ENCODE measurements around the gene CCDC7.
"Not testable (repeated sequence)": the region's sequence is repeated elsewhere in the genome, so short reads cannot be mapped to it uniquely, and the experiment has no call there.

Gene CCDC7

DNA sequence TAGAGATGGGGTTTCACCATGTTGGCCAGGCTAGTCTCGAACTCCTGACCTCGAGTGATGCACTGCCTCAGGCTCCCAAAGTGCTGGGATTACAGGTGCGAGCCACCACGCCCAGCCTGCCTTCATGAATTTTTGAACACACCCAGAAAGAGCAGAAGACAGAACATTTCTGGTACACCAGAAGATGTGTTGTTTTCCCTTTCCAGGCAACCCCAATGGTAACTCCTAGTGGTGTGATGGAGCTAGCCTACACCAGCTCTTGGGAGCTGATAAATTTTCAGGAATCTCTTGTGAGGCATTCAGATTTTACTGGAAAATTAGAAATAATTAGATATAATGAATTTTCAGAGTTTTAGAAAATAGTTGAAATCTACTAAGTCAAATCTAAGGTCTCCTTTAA is 904 bp upstream of the CCDC7 start:
- H3K4me3 ChIP-seq (ENCODE audit: low read depth, low read length) = peak overlapping the region; percentile 95
- DNase-seq (ENCODE audit: low read depth) = no peak

DNA sequence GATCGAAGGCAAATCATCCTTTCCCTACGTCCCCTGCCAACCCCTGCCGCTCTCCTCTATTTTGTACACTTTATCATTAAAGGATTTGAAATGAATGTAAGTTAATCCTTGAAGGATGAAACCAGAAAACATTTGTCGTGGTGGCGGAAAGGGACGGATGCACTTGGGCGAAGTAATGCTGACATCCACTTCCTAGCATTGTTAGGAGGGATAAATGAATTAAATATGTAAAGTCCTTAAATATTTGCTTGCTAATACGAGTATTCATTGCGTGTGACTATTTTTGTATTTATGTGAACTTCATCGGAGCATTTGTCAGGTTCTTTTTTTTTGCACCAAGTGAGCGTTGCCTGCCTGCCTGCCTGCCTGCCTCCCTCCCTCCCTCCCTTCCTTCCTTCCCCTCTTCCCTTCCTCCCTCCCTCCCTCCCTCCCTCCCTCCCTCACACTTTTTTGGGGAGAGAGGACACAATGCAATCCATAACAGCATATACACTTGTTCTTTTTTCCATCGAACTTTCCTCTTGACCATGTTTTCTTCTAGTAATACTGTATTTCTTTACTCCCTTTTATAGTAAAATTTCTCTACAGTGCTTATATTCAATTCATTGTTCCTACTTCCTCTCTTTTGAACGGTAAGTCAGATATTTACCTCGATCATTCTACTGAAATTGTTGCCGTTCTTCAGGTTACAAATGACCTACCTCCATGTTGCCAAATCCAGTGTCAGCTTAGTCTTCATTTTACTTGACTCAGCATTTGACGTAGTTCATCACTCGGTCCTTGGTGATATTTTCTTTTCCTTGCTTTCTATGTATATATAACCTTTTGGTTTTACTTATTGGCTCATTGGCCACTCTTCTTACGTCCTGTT is 831 bp downstream of the CCDC7 start:
- DNase-seq (ENCODE audit: low read depth) = no peak

DNA sequence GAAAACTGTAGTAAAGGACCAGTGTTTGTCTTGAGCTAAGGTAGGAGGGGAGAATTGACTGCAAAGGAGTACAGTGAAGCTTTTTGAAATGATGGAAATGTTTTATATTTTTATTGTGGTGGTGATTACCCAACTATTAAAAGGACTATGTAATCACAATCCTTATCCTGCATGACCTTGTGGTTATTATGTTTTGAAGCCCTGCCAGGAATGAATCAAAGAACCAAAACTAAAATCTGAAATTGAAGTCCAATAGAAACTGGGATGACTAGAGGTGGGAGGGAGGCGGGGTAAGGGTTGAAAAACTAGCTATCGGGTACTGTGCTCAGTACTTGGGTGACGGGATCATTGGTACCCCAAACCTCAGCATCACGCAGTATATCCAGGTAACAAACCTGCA is 8.2 kb downstream of the CCDC7 start:
- DNase-seq (ENCODE audit: low read depth) = no peak
- no peak overlapping the region for H3K4me3 ChIP-seq (ENCODE audit: low read depth, low read length)

More for the DNA sequence above, 831 bp downstream of the CCDC7 start:
- H3K4me3 ChIP-seq (ENCODE audit: low read depth, low read length) = peak overlapping the region; percentile 95

DNA sequence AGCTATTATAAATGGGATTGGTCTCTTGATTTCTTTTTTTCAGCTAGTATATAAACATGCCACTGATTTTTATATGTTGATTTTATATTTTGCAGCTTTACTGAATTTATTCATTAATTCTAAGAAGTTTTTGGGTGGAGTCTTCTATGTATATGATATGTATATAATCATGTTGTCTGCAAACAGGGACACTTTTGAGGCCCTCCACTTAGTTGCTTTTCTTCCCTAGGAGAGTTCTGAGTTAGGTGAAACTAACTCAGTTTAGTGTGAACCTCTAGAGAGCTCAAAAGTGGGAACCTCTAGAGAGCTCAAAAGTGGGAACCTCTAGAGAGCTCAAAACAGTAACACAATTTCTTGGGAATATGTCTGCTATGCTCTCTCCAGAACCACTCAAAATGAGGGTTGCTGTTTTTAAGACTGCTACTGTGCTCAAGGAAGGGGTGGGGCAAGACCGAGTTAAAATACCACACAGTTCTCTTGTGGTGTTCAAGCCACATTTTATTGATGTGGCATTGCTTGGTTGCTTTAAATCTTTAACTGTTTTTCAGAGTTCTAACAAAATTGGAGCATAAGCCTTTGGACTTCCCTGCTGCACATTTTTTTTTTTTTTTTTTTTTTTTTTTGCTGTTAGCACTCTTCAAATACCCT is 13.2 kb downstream of the CCDC7 start:
- DNase-seq (ENCODE audit: low read depth) = no peak
- H3K4me3 ChIP-seq (ENCODE audit: low read depth, low read length) = no peak overlapping the region

DNA sequence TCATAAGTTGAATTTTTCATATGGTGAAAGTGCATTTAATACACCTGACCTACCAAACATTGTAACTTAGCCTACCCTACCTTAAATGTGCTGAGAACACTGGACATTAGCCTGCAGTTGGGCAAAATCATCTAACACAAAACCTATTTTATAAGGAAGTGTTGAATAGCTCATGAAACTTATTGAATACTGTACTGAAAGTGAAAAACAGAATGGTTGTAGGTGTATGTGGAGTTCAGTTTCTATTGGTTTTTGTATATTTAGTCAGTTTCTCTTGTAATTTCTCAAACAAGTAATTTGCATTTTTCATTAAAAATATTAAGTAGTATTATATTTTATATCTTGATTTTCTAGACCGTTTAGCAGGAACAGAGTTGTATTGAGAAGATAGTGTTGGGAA is 15.3 kb downstream of the CCDC7 start:
- DNase-seq (ENCODE audit: low read depth) = no peak
- no peak overlapping the region for H3K4me3 ChIP-seq (ENCODE audit: low read depth, low read length)

DNA sequence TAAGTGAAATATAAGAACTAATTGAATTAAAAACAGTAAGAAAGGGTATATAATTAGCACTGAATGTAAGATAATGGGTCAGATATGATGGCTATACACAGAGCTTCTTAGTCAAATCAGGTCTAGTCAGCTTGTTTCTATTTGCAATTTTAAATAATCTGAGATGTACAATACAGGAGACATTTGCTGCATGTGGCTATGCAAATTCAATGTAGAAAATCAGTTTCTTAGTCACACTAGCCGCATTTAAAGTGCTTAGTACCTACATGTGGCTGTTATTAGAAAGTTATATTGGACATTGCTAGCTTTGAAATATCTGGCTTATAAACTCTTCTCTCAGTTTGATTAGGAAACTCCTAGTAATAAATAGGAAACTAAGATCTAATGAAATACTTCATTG is 25.3 kb downstream of the CCDC7 start:
- H3K4me3 ChIP-seq (ENCODE audit: low read depth, low read length) = no peak overlapping the region
- no peak for DNase-seq (ENCODE audit: low read depth)

DNA sequence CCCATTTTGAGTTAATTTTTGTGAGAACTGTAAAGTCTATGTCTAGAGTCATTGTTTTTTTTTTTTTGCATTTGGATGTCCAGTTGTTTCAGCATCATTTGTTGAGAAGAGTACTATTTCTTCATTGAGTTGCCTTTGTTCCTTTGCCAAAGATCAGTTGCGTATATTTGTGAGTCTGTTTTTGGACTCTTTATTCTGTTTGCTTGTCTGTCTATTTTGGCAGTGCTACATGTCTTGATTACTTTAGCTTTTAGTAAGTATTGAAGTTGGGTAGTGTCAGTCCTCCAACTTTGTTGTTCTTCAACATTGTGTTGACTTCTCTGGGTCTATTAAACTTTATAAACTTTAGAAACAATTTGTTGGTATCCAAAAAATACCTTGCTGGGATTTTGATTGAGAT is 31.6 kb downstream of the CCDC7 start:
- H3K4me3 ChIP-seq (ENCODE audit: low read depth, low read length) = no peak overlapping the region
- no peak for DNase-seq (ENCODE audit: low read depth)

DNA sequence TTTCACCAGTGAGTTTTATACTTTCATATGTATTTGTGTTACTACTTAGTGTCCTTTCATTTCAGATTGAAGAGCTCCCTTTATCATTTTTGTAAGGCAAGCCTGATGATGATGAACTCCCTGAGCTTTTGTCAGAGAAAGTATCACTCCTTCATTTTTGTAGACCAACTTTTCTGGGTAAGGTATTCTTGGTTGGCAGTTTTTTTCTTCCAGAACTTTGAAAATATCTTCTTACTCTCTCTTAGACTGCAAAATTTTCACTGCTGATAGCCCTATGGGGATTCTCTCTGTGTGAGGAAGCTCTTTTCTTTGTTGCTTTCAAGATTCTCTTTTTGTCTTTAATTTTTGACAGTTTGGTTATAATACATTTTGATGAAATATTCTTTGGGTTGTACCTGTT is 35.7 kb downstream of the CCDC7 start:
- no peak for DNase-seq (ENCODE audit: low read depth)
- no peak overlapping the region for H3K4me3 ChIP-seq (ENCODE audit: low read depth, low read length)

DNA sequence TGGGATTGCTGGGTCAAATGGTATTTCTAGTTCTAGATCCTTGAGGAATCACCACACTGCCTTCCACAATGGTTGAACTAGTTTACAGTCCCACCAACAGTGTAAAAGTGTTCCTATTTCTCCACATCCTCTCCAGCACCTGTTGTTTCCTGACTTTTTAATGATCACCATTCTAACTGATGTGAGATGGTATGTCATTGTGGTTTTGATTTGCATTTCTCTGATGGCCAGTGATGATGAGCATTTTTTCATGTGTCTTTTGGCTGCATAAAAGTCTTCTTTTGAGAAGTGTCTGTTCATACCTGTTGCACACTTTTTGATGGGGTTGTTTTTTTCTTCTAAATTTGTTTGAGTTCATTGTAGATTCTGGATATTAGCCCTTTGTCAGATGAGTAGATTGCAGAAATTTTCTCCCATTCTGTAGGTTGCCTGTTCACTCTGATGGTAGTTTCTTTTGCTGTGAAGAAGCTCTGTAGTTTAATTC is 37.1 kb downstream of the CCDC7 start:
- not testable (repeated sequence) for DNase-seq (ENCODE audit: low read depth); H3K4me3 ChIP-seq (ENCODE audit: low read depth, low read length)

DNA sequence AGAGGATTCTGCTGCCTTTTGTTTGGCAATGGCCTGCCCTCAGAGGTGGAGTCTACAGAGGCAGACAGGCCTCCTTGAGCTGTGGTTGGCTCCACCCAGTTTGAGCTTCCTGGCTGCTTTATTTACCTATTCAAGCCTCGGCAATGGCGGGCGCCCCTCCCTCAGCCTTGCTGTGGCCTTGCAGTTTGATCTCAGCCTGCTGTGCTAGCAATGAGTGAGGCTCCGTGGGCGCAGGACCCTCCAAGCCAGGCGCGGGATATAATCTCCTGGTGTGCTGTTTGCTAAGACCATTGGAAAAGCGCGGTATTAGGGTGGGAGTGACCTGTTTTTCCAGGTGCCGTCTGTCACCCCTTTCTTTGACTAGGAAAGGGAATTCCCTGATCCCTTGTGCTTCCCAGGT is 42.1 kb downstream of the CCDC7 start:
- H3K4me3 ChIP-seq (ENCODE audit: low read depth, low read length); DNase-seq (ENCODE audit: low read depth): not testable (repeated sequence)

DNA sequence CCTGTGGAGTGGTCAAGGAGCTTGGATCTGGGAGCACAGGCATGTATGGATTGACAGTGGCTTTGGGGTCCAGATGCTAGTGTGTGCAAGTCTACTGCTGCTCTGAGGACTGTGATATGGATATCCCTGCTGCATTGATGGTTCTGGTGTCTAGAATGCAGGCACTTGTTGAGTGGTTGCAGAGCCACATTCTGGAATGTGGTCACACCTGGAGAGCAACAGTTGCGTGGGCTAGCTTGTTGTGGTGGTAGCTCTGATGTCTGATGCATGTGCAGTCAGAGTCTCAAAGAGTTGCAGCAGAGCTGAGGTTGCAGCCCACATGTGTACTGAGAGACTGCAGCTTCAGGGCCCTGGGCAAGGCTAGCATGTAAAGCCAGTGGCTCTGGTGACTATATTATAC is 43.2 kb downstream of the CCDC7 start:
- H3K4me3 ChIP-seq (ENCODE audit: low read depth, low read length) = no peak overlapping the region
- DNase-seq (ENCODE audit: low read depth) = no peak

DNA sequence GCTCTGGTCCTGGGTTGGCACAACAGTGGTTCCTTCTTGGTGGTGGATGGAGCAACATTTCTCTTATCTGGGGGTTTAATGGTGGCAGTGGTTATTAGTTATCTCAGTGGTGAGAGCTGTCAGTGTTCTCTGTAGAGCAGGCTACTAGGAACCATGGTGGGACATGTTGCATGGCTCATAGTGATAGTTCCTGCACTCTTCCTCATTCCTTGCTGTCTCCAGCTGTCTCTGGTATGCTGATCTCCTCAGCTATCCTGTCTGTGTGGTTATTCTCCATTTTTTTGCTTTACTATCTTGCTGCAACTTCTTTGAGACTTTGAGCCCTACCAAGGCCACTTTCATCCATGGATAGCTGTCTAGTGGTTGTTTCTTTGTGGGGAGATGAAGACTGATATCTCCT is 44.0 kb downstream of the CCDC7 start:
- H3K4me3 ChIP-seq (ENCODE audit: low read depth, low read length) = no peak overlapping the region
- no peak for DNase-seq (ENCODE audit: low read depth)

DNA sequence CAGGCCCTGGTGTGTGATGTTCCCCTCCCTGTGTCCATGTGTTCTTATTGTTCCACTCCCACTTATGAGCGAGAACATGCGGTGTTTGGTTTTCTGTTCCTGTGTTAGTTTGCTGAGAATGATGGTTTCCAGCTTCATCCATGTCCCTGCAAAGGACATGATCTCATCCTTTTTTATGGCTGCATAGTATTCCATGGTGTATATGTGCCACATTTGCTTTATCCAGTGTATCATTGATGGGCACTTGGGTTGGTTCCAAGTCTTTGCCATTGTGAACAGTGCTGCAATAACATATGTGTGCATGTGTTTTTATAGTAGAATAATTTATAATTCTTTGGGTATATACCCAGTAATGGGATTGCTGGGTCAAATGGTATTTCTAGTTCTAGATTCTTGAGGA is 48.6 kb downstream of the CCDC7 start:
- not testable (repeated sequence) for DNase-seq (ENCODE audit: low read depth); H3K4me3 ChIP-seq (ENCODE audit: low read depth, low read length)

DNA sequence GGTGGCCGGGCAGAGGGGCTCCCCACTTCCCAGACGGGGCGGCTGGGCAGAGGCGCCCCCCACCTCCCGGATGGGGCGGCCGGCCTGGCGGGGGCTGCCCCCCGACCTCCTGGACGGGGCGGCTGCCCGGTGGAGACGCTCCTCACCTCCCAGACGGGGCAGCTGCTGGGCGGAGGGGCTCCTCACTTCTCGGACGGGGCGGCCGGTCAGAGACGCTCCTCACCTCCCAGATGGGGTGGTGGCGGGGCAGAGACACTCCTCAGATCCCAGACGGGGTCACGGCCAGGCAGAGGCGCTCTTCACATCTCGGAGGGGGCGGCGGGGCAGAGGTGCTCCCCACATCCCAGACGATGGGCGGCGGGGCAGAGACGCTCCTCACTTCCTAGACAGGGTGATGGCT is 54.2 kb downstream of the CCDC7 start:
- not testable (repeated sequence) for H3K4me3 ChIP-seq (ENCODE audit: low read depth, low read length); DNase-seq (ENCODE audit: low read depth)

DNA sequence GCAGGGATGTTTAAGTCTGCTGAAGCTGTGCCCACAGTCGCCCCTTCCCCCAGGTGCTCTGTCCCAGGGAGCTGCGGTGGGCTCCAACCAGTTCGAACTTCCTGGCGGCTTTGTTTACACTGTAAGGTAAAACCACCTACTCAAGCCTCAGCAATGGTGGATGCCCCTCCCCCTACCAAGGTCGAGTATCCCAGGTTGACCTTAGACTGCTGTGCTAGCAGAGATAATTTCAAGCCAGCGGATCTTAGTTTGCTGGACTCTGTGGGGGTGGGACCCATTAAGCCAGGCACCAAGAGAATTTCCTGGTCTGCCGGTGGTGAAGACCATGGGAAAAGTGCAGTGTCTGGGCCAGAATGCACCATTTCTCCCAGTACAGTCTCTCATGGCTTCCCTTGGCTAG is 56.0 kb downstream of the CCDC7 start:
- no peak overlapping the region for H3K4me3 ChIP-seq (ENCODE audit: low read depth, low read length)
- DNase-seq (ENCODE audit: low read depth) = no peak

DNA sequence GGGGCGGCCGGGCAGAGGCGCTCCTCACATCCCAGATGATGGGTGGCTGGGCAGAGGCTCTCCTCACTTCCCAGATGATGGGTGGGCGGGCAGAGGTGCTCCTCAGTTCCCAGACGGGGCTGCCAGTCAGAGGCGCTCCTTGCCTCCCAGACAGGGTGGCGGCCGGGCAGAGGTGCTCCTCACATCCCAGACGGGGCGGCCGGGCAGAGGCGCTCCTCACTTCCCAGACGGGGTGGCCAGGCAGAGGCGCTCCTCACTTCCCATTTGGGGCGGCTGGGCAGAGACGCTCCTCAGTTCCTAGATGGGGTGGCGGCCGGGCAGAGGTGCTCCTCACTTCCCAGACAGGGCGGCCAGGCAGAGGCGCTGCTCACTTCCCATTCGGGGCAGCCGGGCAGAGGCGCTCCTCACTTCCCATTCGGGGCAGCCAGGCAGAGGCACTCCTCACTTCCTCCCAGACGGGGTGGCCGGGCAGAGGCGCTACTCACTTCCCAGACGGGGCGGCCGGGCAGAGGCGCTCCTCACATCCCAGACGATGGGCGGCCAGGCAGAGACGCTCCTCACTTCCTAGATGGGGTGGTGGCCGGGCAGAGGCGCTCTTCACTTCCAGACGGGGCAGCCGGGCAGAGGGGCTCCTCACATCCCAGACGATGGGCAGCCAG is 60.0 kb downstream of the CCDC7 start:
- not testable (repeated sequence) for H3K4me3 ChIP-seq (ENCODE audit: low read depth, low read length); DNase-seq (ENCODE audit: low read depth)

DNA sequence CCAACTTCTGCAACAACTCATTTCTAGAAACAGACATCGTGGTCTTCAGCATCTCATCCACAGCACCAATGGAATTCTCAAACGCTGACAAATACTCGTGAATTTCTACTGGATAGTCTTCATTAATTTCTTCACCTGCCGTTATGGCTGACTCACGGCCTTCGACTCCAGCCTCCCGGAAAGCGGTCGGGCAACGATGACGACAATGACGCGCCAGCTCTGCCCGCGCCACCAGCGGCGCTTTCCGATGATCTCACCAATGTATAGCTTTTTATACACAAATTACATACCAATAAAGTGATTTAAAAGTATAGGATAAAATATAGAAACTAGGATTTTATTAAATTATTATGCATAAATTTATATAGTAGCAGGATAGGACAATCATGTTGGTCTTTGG is 65.7 kb downstream of the CCDC7 start:
- no peak for DNase-seq (ENCODE audit: low read depth)
- no peak overlapping the region for H3K4me3 ChIP-seq (ENCODE audit: low read depth, low read length)

DNA sequence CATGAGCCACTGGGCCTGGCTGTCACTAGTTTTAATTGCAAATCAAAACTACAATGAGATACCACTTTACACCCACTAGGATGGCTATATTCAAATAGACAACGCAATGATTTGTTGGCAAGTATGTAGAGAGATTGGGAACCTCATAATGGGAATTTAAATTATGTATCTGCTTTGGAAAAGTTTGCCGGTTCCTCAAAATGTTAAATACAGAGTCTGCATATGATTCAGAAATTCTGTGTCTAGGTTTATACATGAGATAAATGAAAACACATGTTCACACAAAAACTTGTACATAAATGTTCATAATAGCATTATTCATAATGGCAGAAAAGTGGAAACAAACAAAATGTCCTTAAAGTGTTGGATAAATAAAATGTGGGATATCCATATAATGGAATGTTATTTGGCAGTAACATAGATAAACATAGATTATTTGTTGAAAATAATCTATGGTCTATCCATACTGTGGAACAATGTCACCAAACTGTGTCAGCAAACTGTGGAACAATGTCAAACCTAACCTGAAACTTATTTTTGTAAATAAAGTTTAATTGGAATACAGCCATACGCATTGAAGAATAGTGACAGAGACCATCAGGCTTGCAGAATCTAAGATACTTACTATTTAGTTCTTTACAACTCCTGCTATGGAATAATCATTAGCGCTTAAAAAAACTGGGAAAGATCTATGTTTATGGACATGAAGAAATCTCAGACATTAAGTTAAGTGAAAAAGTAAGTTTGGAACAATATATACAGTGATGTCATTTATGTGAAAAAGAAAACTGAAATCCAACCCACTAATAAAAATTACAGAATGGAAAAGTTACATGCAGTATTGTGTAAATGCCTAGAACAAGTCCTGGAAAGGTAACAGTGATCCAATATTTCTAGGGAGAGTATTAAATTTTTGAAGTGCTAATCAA is 70.9 kb downstream of the CCDC7 start:
- no peak overlapping the region for H3K4me3 ChIP-seq (ENCODE audit: low read depth, low read length)
- no peak for DNase-seq (ENCODE audit: low read depth)

DNA sequence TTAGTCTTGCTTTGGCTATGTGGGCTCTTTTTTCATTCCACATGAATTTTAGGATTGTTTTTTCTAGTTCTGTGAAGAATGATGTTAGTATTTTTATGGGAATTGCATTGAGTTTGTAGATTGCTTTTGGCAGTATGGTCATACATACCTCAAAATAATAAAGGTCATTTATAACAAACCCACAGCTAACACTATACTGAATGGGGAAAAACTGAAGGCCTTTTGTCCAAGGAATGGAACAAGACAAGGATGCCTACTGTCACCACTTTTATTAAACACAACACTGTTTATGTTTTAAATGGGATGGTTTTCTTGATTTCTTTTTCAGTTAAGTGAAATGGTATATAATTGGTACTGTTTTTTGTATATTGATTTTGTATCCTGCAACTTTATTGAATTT is 84.3 kb downstream of the CCDC7 start:
- H3K4me3 ChIP-seq (ENCODE audit: low read depth, low read length) = no peak overlapping the region
- DNase-seq (ENCODE audit: low read depth) = no peak
